Hepatocyte (in vitro differentiated cells): ENCODE results near the gene MYZAP. TPM values are rescaled to one million over a fixed set of nuclear protein-coding genes. Genes with fewer than 3 reads are reported as not detected.

Experiments used
- DNase-seq: peaks from one replicate; pipeline ENCODE4 v3.0.0-alpha.2; 2016; ENCODE audit warnings: low spot score
- H2AFZ ChIP-seq: fragments of 200-600 bp; sonication (generic); 2 replicates; pipeline ENCODE4 v1.6.0; 2016; ENCODE audit warnings: antibody characterized with exemption, mild to moderate bottlenecking
- H3K27ac ChIP-seq: fragments of 200-600 bp; sonication (generic); 2 replicates; pipeline ENCODE4 v1.5.1; 2016; ENCODE audit warnings: mild to moderate bottlenecking
- H3K27me3 ChIP-seq: fragments of 200-600 bp; sonication (generic); 2 replicates; pipeline ENCODE4 v1.6.1; 2016
- H3K36me3 ChIP-seq: fragments of 200-600 bp; sonication (generic); replicated peaks from 2 replicates; pipeline ENCODE4 v1.5.1; 2016; ENCODE audit warnings: low read depth; ENCODE audit not compliant: insufficient read depth
- H3K4me1 ChIP-seq: fragments of 200-600 bp; sonication (generic); 2 replicates; pipeline ENCODE4 v1.5.1; 2016; ENCODE audit warnings: mild to moderate bottlenecking, moderate library complexity; ENCODE audit not compliant: insufficient read depth
- H3K4me2 ChIP-seq: fragments of 200-600 bp; sonication (generic); 2 replicates; pipeline ENCODE4 v1.6.0; 2016
- H3K4me3 ChIP-seq: fragments of 200-600 bp; sonication (generic); 2 replicates; pipeline ENCODE4 v1.5.1; 2016; ENCODE audit warnings: mild to moderate bottlenecking
- H3K79me2 ChIP-seq: fragments of 200-600 bp; sonication (generic); 2 replicates; pipeline ENCODE4 v1.6.0; 2017; ENCODE audit warnings: mild to moderate bottlenecking
- H3K9me2 ChIP-seq: fragments of 200-600 bp; sonication (generic); replicated peaks from 2 replicates; pipeline ENCODE4 v1.6.0; 2017; ENCODE audit warnings: mild to moderate bottlenecking; ENCODE audit not compliant: insufficient read depth
- H3K9me3 ChIP-seq: fragments of 200-600 bp; sonication (generic); 2 replicates; pipeline ENCODE4 v1.5.1; 2016; ENCODE audit warnings: low read depth, mild to moderate bottlenecking
- H4K20me1 ChIP-seq: fragments of 200-600 bp; sonication (generic); 2 replicates; pipeline ENCODE4 v1.6.0; 2016; ENCODE audit warnings: mild to moderate bottlenecking; ENCODE audit not compliant: insufficient read depth, poor library complexity, severe bottlenecking
- CTCF ChIP-seq: fragments of 200-600 bp; sonication (generic); IDR thresholded peaks from 2 replicates; pipeline ENCODE4 v1.5.1; 2016; ENCODE audit warnings: antibody characterized with exemption, mild to moderate bottlenecking; ENCODE audit not compliant: poor library complexity
- EZH2 ChIP-seq: fragments of 200-600 bp; sonication (generic); IDR thresholded peaks from 2 replicates; pipeline ENCODE4 v1.6.1; 2016; ENCODE audit warnings: antibody characterized with exemption, mild to moderate bottlenecking, borderline replicate concordance
- EZH2phosphoT487 ChIP-seq: fragments of 200-600 bp; sonication (generic); IDR thresholded peaks from one replicate; pipeline ENCODE4 v1.6.1; 2018; ENCODE audit warnings: antibody characterized with exemption, mild to moderate bottlenecking, low read depth, moderate library complexity; ENCODE audit not compliant: unreplicated experiment, severe bottlenecking
- WGBS: methylation state at CpG from one replicate; pipeline ENCODE4 v1.1.6; 2016; ENCODE audit warnings: low lambda C conversion rate; ENCODE audit errors: missing lambda C conversion rate; 5-methylcytosine and 5-hydroxymethylcytosine counted together
- polyA plus RNA-seq: library from polyadenylated mRNA; unstranded; fragments of >200 nt; fragmentation: Nextera tagmentation; extraction: Ambion mirVana; gene quantifications from 2 replicates; pipeline ENCODE4 v1.2.1, GENCODE V29; 2016
- total RNA-seq: library from RNA; depleted of rRNA; stranded (reverse); fragments of >200 nt; gene quantifications from 2 replicates; pipeline ENCODE4 v1.2.3, GENCODE V29; 2014

MYZAP gene
- total and polyA plus RNA-seq, 2 experiments from 2014 or later = 12.0 to 15.5 TPM

GRCh38 chr15:57684491-57685151 is 92.9 kb downstream of the MYZAP start:
- Histone ChIP-seq H3K9me3 (no peaks in the 10 kb centered on the region), H2AFZ (no peak overlapping the region), H3K36me3 (no peaks in the 10 kb centered on the region), H3K27ac (no peak overlapping the region), H3K27me3 (no peaks in the 10 kb centered on the region), H3K4me3 (no peak overlapping the region), H3K4me2 (no peak overlapping the region), H4K20me1 (no peaks in the 10 kb centered on the region), H3K79me2 (no peaks in the 10 kb centered on the region), H3K9me2 (no peaks in the 10 kb centered on the region), H3K4me1 (no peaks in the 10 kb centered on the region)
- WGBS = 87% methylated on average over 8 of the region's 8 CpGs
- DNase-seq = no peak
- no peak for TF ChIP-seq EZH2

- H3K27ac ChIP-seq = peak overlapping the region; percentile 24
- 66% methylated on average over 7 of the region's 7 CpGs for WGBS
- no peaks in the 10 kb centered on the region for H3K79me2 ChIP-seq
- DNase-seq = no peak
- H2AFZ ChIP-seq = no peak overlapping the region
- H3K4me1 ChIP-seq = no peaks in the 10 kb centered on the region
- no peaks in the 10 kb centered on the region for H3K9me3 ChIP-seq
- H3K4me3 ChIP-seq = no peak overlapping the region
- no peaks in the 10 kb centered on the region for H3K36me3 ChIP-seq
- TF ChIP-seq CTCF (no peak), EZH2 (no peak), EZH2phosphoT487 (no peak)
- H3K27me3 ChIP-seq = no peaks in the 10 kb centered on the region
- no peaks in the 10 kb centered on the region for H4K20me1 ChIP-seq
- no peaks in the 10 kb centered on the region for H3K9me2 ChIP-seq
- H3K4me2 ChIP-seq = no peak overlapping the region
Observed at GRCh38 chr15:57685306-57686095, 93.8 kb downstream of the MYZAP start.

GRCh38 chr15:57686657-57687056 is 95.0 kb downstream of the MYZAP start:
- DNase-seq = no peak
- Histone ChIP-seq H3K36me3 (no peaks in the 10 kb centered on the region), H3K27me3 (no peaks in the 10 kb centered on the region), H3K9me3 (no peaks in the 10 kb centered on the region), H3K4me1 (peaks cover 4% of the 10 kb centered on the region), H3K4me3 (no peak overlapping the region), H3K4me2 (no peak overlapping the region), H2AFZ (no peak overlapping the region), H3K27ac (no peak overlapping the region), H3K9me2 (no peaks in the 10 kb centered on the region), H3K79me2 (no peaks in the 10 kb centered on the region), H4K20me1 (no peaks in the 10 kb centered on the region)
- WGBS = 89% methylated on average over 4 of the region's 4 CpGs
- TF ChIP-seq EZH2phosphoT487 (no peak), CTCF (no peak), EZH2 (no peak)

GRCh38 chr15:57690341-57690966 is 98.8 kb downstream of the MYZAP start:
- Histone ChIP-seq H3K27me3 (no peaks in the 10 kb centered on the region), H3K4me3 (no peak overlapping the region), H3K9me3 (no peaks in the 10 kb centered on the region), H3K4me2 (no peak overlapping the region), H3K79me2 (no peaks in the 10 kb centered on the region), H3K27ac (no peak overlapping the region), H2AFZ (no peak overlapping the region), H3K4me1 (peaks cover 9% of the 10 kb centered on the region), H4K20me1 (no peaks in the 10 kb centered on the region), H3K36me3 (no peaks in the 10 kb centered on the region), H3K9me2 (no peaks in the 10 kb centered on the region)
- no peak for TF ChIP-seq EZH2
- no peak for TF ChIP-seq EZH2phosphoT487
- TF ChIP-seq CTCF = no peak
- WGBS = 96% methylated on average over 6 of the region's 6 CpGs
- no peak for DNase-seq
